ENCODE data around the gene GPR153. TPM values are rescaled to one million over a fixed set of nuclear protein-coding genes. Genes with fewer than 3 reads are reported as not detected.

GPR153 gene
- total RNA-seq, 1 donor from 2014 or later, result 6.5 TPM

GRCh38 chr1:6269296-6269695 is 8.4 kb upstream of the GPR153 start:
- Mint-ChIP-seq H3K4me3 (ENCODE audit: low read depth) (no peak overlapping the region), H3K27me3 (peaks cover 10% of the 10 kb centered on the region), H3K27ac (no peak overlapping the region), H3K4me1 (ENCODE audit: low read depth) (peaks cover 17% of the 10 kb centered on the region), H3K36me3 (ENCODE audit: insufficient read depth) (peaks cover 2% of the 10 kb centered on the region), H3K9me3 (ENCODE audit: low read depth) (no peaks in the 10 kb centered on the region)
- no peak for DNase-seq (ENCODE audit: low spot score, unreplicated experiment)
- TF ChIP-seq CTCF (IDR thresholded peaks at IDR 0.05; ENCODE audit: unreplicated experiment), result no peak

DNA sequence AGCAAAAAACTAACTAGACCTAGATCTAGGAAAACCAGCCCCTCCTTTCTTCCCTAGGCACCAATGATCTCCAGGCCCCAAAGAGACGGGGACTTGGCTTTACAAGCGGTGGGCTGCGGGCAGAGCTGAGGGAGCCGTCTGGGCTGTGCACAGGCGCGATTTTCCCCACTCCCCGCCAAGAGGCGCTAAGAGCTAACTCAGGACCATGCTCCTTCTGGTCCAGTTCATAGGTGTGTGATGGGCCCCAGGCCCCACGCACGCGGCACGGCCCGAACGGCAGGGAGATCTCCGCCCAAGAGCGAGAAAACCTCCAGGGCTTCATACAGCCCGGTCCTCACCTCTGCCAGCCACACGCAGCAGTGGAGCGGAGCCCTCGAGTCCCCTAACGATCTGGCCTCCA is 7.5 kb upstream of the GPR153 start:
- Mint-ChIP-seq H3K4me3 (ENCODE audit: low read depth) (no peak overlapping the region), H3K4me1 (ENCODE audit: low read depth) (peaks cover 17% of the 10 kb centered on the region), H3K27ac (no peak overlapping the region), H3K36me3 (ENCODE audit: insufficient read depth) (peaks cover 2% of the 10 kb centered on the region), H3K9me3 (ENCODE audit: low read depth) (no peaks in the 10 kb centered on the region), H3K27me3 (peaks cover 10% of the 10 kb centered on the region)
- no peak for DNase-seq (ENCODE audit: low spot score, unreplicated experiment)
- TF ChIP-seq CTCF (IDR thresholded peaks at IDR 0.05; ENCODE audit: unreplicated experiment), result no peak

- peaks cover 17% of the 10 kb centered on the region for H3K4me1 Mint-ChIP-seq (ENCODE audit: low read depth)
- H3K4me3 Mint-ChIP-seq (ENCODE audit: low read depth), result no peak overlapping the region
Measured at GRCh38 chr1:6267686-6268322, 6.9 kb upstream of the GPR153 start.

DNA sequence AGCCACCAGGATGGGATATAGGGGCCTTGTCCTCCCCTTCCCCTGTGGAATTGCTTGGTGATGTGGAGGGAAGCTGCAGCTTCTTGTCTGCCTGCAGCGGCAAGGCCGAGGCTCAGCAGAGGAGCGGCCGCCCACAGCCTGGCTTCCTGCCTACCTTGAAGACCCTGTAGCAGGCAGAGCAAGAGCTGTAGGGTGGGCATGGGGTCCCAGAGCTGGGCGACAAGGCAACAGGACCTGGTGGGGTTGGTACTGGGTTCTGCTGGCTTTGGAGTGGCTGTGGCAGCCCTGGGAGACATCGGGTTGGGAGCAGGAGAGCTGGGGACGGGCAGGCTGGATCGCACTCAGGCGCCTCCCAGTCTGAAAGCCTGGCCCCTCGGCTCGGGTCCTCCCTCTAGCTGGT is 5.7 kb upstream of the GPR153 start:
- Mint-ChIP-seq H3K4me3 (ENCODE audit: low read depth) (no peak overlapping the region), H3K9me3 (ENCODE audit: low read depth) (no peaks in the 10 kb centered on the region), H3K36me3 (ENCODE audit: insufficient read depth) (peaks cover 2% of the 10 kb centered on the region), H3K27me3 (peaks cover 20% of the 10 kb centered on the region), H3K27ac (no peak overlapping the region), H3K4me1 (ENCODE audit: low read depth) (peaks cover 18% of the 10 kb centered on the region)
- DNase-seq (ENCODE audit: low spot score, unreplicated experiment), result no peak
- TF ChIP-seq CTCF (IDR thresholded peaks at IDR 0.05; ENCODE audit: unreplicated experiment), result no peak

More at GRCh38 chr1:6267686-6268322, 6.9 kb upstream of the GPR153 start:
- Mint-ChIP-seq H3K27ac (no peak overlapping the region), H3K9me3 (ENCODE audit: low read depth) (no peaks in the 10 kb centered on the region), H3K27me3 (peaks cover 10% of the 10 kb centered on the region), H3K36me3 (ENCODE audit: insufficient read depth) (peaks cover 2% of the 10 kb centered on the region)
- DNase-seq (ENCODE audit: low spot score, unreplicated experiment), result no peak
- TF ChIP-seq CTCF (IDR thresholded peaks at IDR 0.05; ENCODE audit: unreplicated experiment), result no peak

- no peak for DNase-seq (ENCODE audit: low spot score, unreplicated experiment)
- no peaks in the 10 kb centered on the region for H3K9me3 Mint-ChIP-seq (ENCODE audit: low read depth)
- H3K36me3 Mint-ChIP-seq (ENCODE audit: insufficient read depth), result peaks cover 2% of the 10 kb centered on the region
- H3K27ac Mint-ChIP-seq, result no peak overlapping the region
- H3K4me3 Mint-ChIP-seq (ENCODE audit: low read depth), result no peak overlapping the region
- peaks cover 21% of the 10 kb centered on the region for H3K27me3 Mint-ChIP-seq
- TF ChIP-seq CTCF (IDR thresholded peaks at IDR 0.05; ENCODE audit: unreplicated experiment), result no peak
- peaks cover 6% of the 10 kb centered on the region for H3K4me1 Mint-ChIP-seq (ENCODE audit: low read depth)
Measured at GRCh38 chr1:6265151-6265550, 4.3 kb upstream of the GPR153 start.

Measured in progenitor cell of endocrine pancreas (in vitro differentiated cells).